ENCODE data around the gene CRLF2.
"Not testable (repeated sequence)": the region's sequence is repeated elsewhere in the genome, so short reads cannot be mapped to it uniquely, and the experiment has no call there.

CRLF2 gene

GRCh38 chrX:1212532-1212931 lies at the start of gene CRLF2:
Gene CRLF2 (minus strand): TSS chrX:1212649. CDS start chrX:1212634, 15 bp downstream.
- no peak for DNase-seq

GRCh38 chrX:1261771-1262170 lies 49.3 kb upstream of the CRLF2 start:
- not testable (repeated sequence) for DNase-seq

GRCh38 chrX:1261285-1261684 lies 48.8 kb upstream of the CRLF2 start:
- DNase-seq = no peak

GRCh38 chrX:1252861-1253260 lies 40.4 kb upstream of the CRLF2 start:
- DNase-seq = no peak

- DNase-seq = peak; percentile 44 to 50
Observed at GRCh38 chrX:1249101-1249887, 36.8 kb upstream of the CRLF2 start.

- DNase-seq = peak; percentile 17 to 25
Observed at GRCh38 chrX:1248331-1249061, 36.0 kb upstream of the CRLF2 start.

- DNase-seq = peak; percentile 82 to 87
Observed at GRCh38 chrX:1246816-1247215, 34.4 kb upstream of the CRLF2 start.

GRCh38 chrX:1244164-1245076 lies 32.0 kb upstream of the CRLF2 start:
- DNase-seq = no peak

GRCh38 chrX:1242891-1243402 lies 30.5 kb upstream of the CRLF2 start:
- peak; percentile 27 to 29 for DNase-seq

GRCh38 chrX:1240551-1240950 lies 28.1 kb upstream of the CRLF2 start:
- DNase-seq = not testable (repeated sequence)

GRCh38 chrX:1239681-1240142 lies 27.3 kb upstream of the CRLF2 start:
- peak in 1 of 2 experiments; percentile 10 for DNase-seq

GRCh38 chrX:1231850-1232465 lies 19.5 kb upstream of the CRLF2 start:
- DNase-seq = no peak

- DNase-seq = not testable (repeated sequence)
Observed at GRCh38 chrX:1228101-1228500, 15.7 kb upstream of the CRLF2 start.

- no peak for DNase-seq
Observed at GRCh38 chrX:1226249-1226648, 13.8 kb upstream of the CRLF2 start.

GRCh38 chrX:1224954-1225353 lies 12.5 kb upstream of the CRLF2 start:
- no peak for DNase-seq

GRCh38 chrX:1223242-1223600 lies 10.8 kb upstream of the CRLF2 start:
- DNase-seq = no peak

GRCh38 chrX:1222531-1223241 lies 10.2 kb upstream of the CRLF2 start:
- no peak for DNase-seq

GRCh38 chrX:1221296-1221845 lies 8.9 kb upstream of the CRLF2 start:
- no peak for DNase-seq

- DNase-seq = no peak
Observed at GRCh38 chrX:1218286-1218685, 5.8 kb upstream of the CRLF2 start.

- DNase-seq = no peak
Observed at GRCh38 chrX:1215123-1215823, 2.8 kb upstream of the CRLF2 start.

- no peak for DNase-seq
Observed at GRCh38 chrX:1213971-1214370, 1.5 kb upstream of the CRLF2 start.

Data from activated CD4-positive, alpha-beta T cell treated with anti-CD3 and anti-CD28 coated beads, Interleukin-2, amount 50 U/mL, for 4 hours (primary cell).